Keratinocyte (primary cell): ENCODE measurements around the gene SEMA4D. TPM values are rescaled to one million over a fixed set of nuclear protein-coding genes. Genes with fewer than 3 reads are reported as not detected.

ENCODE experiments used
- DNase-seq: peaks from one replicate; pipeline ENCODE4 v3.0.0-alpha.2; 2011; ENCODE audit warnings: low read depth, missing footprints, low spot score
- FAIRE-seq: peaks from 2 replicates; lab custom pipeline; 2011; peaks lifted over from hg19 to GRCh38; lab: Jason Lieb, UNC
- H2AFZ ChIP-seq: 2 replicates; pipeline ENCODE4 v1.6.0; 2012; ENCODE audit warnings: low read length, control low read depth, inconsistent platforms; ENCODE audit not compliant: control insufficient read depth
- H3K27ac ChIP-seq: 2 replicates; pipeline ENCODE4 v1.5.1; 2011; ENCODE audit warnings: low read length; ENCODE audit not compliant: control insufficient read depth, insufficient read depth
- H3K27me3 ChIP-seq: 3 replicates; pipeline ENCODE4 v1.6.0; 2011; ENCODE audit warnings: low read length; ENCODE audit not compliant: control insufficient read depth, insufficient read depth; ENCODE audit errors: extremely low read depth
- H3K36me3 ChIP-seq, 2 experiments: 2 replicates in 1 of 2; 3 replicates in 1 of 2; pipeline ENCODE4 v1.5.1; 2011; ENCODE audit warnings: low read length in 2 of 2, mild to moderate bottlenecking in 1 of 2; ENCODE audit not compliant: control insufficient read depth in 2 of 2, insufficient read depth in 2 of 2; ENCODE audit errors: extremely low read depth in 1 of 2
- H3K4me1 ChIP-seq: 3 replicates; pipeline ENCODE4 v1.5.1; 2011; ENCODE audit warnings: low read length; ENCODE audit not compliant: control insufficient read depth, insufficient read depth; ENCODE audit errors: extremely low read depth
- H3K4me2 ChIP-seq: 3 replicates; pipeline ENCODE4 v1.6.0; 2011; ENCODE audit warnings: low read depth, low read length; ENCODE audit not compliant: control insufficient read depth, insufficient read depth; ENCODE audit errors: extremely low read depth
- H3K4me3 ChIP-seq, 3 experiments: fragments of 200-600 bp in 1 of 3; sonication (generic) in 1 of 3; 2 replicates in 2 of 3; 3 replicates in 1 of 3; pipeline ENCODE4 v1.5.1; 2011 to 2016; ENCODE audit warnings: low read length in 3 of 3, mild to moderate bottlenecking in 3 of 3, control low read depth in 2 of 3, inconsistent platforms in 1 of 3, low read depth in 1 of 3, mixed read lengths in 1 of 3, mixed run types in 1 of 3, moderate library complexity in 1 of 3; ENCODE audit not compliant: control insufficient read depth in 2 of 3, insufficient read depth in 2 of 3; ENCODE audit errors: extremely low read depth in 1 of 3
- H3K79me2 ChIP-seq: 2 replicates; pipeline ENCODE4 v1.6.0; 2012; ENCODE audit warnings: low read length; ENCODE audit not compliant: control insufficient read depth, insufficient read depth
- H3K9ac ChIP-seq: 3 replicates; pipeline ENCODE4 v1.6.0; 2011; ENCODE audit warnings: low read length; ENCODE audit not compliant: control insufficient read depth, insufficient read depth; ENCODE audit errors: extremely low read depth
- H3K9me1 ChIP-seq: 3 replicates; pipeline ENCODE4 v1.6.0; 2011; ENCODE audit warnings: low read length; ENCODE audit not compliant: control insufficient read depth, insufficient read depth; ENCODE audit errors: extremely low read depth
- H3K9me3 ChIP-seq: 2 replicates; pipeline ENCODE4 v1.5.1; 2012; ENCODE audit warnings: low read depth, low read length; ENCODE audit not compliant: control insufficient read depth
- H4K20me1 ChIP-seq: 3 replicates; pipeline ENCODE4 v1.6.0; 2011; ENCODE audit warnings: low read length; ENCODE audit not compliant: control insufficient read depth, insufficient read depth; ENCODE audit errors: extremely low read depth
- CTCF ChIP-seq, 3 experiments: IDR thresholded peaks in 1 of 3; conservative IDR thresholded peaks in 1 of 3; optimal IDR thresholded peaks in 1 of 3; 2 replicates in 2 of 3; 3 replicates in 1 of 3; pipeline versions ENCODE3 to v1.5.1; 2011; ENCODE audit warnings: low read length in 3 of 3, mild to moderate bottlenecking in 3 of 3, moderate library complexity in 2 of 3, control low read depth in 1 of 3, inconsistent platforms in 1 of 3; ENCODE audit not compliant: insufficient read depth in 2 of 3; ENCODE audit errors: extremely low read depth in 1 of 3
- EZH2 ChIP-seq: IDR thresholded peaks from one replicate; pipeline ENCODE4 v1.6.1; 2012; ENCODE audit warnings: inconsistent platforms, mild to moderate bottlenecking, low read length, moderate library complexity
- dilution Hi-C: fragments of 300-500 bp; cut with MboI; formaldehyde crosslinking; loops from one replicate; pipeline ENCODE4 v1.7.0; 2020; ENCODE audit warnings: low sequenced_read_pairs; ENCODE audit not compliant: extremely low pct_ligation_motif_present
- polyA plus RNA-seq, 5 experiments: library from polyadenylated mRNA; depleted of rRNA in 3 of 5; stranded (reverse) in 3 of 5; stranded (forward) in 1 of 5; unstranded in 1 of 5; fragments of >200 nt; gene quantifications; 1 replicate in 1 of 5; 2 replicates in 3 of 5; 3 replicates in 1 of 5; pipeline versions ENCODE4 v1.2.1 to v1.2.3, GENCODE V29; 2011 to 2012; ENCODE audit warnings: missing spikeins in 2 of 5, low read depth in 1 of 5, low replicate concordance in 1 of 5

SEMA4D gene
- polyA plus RNA-seq, 1 donor (not counting 4 experiments of a cell fraction or from before 2014, with no cell fraction given): 0.43 TPM

- DNase-seq (no peak), FAIRE-seq (no peak)
- Histone ChIP-seq H3K36me3 (no peaks in the 10 kb centered on the region), H4K20me1 (no peaks in the 10 kb centered on the region), H3K9me3 (no peaks in the 10 kb centered on the region), H3K9me1 (no peaks in the 10 kb centered on the region), H2AFZ (no peak overlapping the region), H3K27ac (no peak overlapping the region), H3K79me2 (no peaks in the 10 kb centered on the region), H3K4me3 (no peak overlapping the region), H3K27me3 (no peaks in the 10 kb centered on the region), H3K4me1 (no peaks in the 10 kb centered on the region), H3K4me2 (no peak overlapping the region), H3K9ac (no peak overlapping the region)
- dilution Hi-C loops: no loop called here
- no peak for TF ChIP-seq CTCF (optimal IDR thresholded peaks at IDR 0.05 in 1 of 3, IDR thresholded peaks at IDR 0.05 in 1 of 3, conservative IDR thresholded peaks at IDR 0.05 in 1 of 3; ENCODE audit: extremely low read depth in 1 of 3, insufficient read depth in 2 of 3, low read length in 3 of 3)
- no peak for TF ChIP-seq EZH2
These were observed 116.7 kb downstream of the SEMA4D start for GRCh38 chr9:89381308-89381609.

GRCh38 chr9:89380437-89381307, 117.2 kb downstream of the SEMA4D start:
- no peak overlapping the region for H3K4me2 ChIP-seq
- DNase-seq (no peak), FAIRE-seq (no peak)
- no peak overlapping the region for H3K27ac ChIP-seq
- TF ChIP-seq CTCF (optimal IDR thresholded peaks at IDR 0.05 in 1 of 3, IDR thresholded peaks at IDR 0.05 in 1 of 3, conservative IDR thresholded peaks at IDR 0.05 in 1 of 3; ENCODE audit: extremely low read depth in 1 of 3, insufficient read depth in 2 of 3, low read length in 3 of 3) (no peak), EZH2 (no peak)
- no peaks in the 10 kb centered on the region for H3K9me3 ChIP-seq
- H3K4me3 ChIP-seq: no peak overlapping the region
- no peaks in the 10 kb centered on the region for H3K4me1 ChIP-seq
- no peaks in the 10 kb centered on the region for H4K20me1 ChIP-seq
- H3K9ac ChIP-seq: no peak overlapping the region
- H3K36me3 ChIP-seq: no peaks in the 10 kb centered on the region
- no peaks in the 10 kb centered on the region for H3K27me3 ChIP-seq
- dilution Hi-C loops: no loop called here
- no peaks in the 10 kb centered on the region for H3K79me2 ChIP-seq
- H2AFZ ChIP-seq: no peak overlapping the region
- no peaks in the 10 kb centered on the region for H3K9me1 ChIP-seq
